GM21619 (cell line): ENCODE measurements around the gene TMEM134.
"Not testable (repeated sequence)": the region's sequence is repeated elsewhere in the genome, so short reads cannot be mapped to it uniquely, and the experiment has no call there.

Experiments
- ATAC-seq: cut with Tn5 transposase; IDR thresholded peaks from one replicate; pipeline ENCODE4 v1.9.1; 2021; ENCODE audit not compliant: unreplicated experiment

The TMEM134 gene

DNA sequence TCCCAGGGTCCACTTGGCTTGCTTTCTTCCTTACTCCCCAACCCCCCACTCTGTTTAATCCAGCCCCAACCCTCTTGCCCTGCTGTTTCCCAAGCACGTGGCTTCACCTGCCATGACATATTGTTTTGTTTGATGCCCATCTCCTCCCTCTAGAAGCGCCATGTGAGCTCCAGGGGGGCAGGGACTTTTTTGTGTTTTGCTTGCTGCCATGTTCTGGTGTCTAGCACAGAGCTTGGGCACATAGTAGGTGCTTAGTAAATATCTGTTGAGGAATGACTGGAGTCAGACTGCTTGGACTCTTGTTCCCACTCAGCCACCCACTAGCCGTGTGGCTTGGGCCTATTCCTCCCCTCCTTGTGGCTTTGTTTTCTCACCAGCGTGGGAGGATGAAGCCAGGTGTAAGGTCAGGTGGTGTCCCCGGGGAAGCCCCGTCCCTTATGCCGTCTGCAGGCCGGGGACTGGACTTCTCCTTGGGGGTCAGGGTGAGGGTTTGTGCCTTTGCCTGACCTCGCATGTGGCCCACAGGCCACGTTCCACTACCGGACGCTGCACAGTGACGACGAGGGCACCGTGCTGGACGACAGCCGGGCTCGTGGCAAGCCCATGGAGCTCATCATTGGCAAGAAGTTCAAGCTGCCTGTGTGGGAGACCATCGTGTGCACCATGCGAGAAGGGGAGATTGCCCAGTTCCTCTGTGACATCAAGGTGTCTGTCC, 17.6 kb upstream of the TMEM134 start:
- peak; percentile 36 for ATAC-seq

DNA sequence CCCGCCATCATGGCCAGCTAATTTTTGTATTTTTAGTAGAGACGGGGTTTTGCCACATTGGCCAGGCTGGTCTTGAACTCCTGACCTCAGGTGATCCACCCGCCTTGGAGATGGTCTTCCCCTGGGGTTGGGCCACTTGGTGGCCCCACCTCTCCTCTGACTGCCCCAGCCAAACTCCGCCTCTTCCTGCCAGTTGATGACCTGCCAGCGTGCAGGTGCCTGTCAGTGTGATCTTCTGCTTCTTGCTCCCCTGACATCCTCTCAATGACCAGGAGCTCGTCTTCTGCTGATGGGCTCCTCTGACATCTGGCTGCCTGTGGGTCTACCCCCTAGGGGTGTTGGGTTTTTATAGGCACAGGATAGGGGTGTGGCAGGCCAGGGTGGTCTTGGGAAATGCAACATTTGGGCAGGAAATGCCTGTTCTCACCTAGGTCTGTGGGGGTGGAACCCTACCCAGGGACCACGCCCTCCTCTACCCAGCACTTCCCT, 16.9 kb upstream of the TMEM134 start:
- ATAC-seq, result not testable (repeated sequence)

DNA sequence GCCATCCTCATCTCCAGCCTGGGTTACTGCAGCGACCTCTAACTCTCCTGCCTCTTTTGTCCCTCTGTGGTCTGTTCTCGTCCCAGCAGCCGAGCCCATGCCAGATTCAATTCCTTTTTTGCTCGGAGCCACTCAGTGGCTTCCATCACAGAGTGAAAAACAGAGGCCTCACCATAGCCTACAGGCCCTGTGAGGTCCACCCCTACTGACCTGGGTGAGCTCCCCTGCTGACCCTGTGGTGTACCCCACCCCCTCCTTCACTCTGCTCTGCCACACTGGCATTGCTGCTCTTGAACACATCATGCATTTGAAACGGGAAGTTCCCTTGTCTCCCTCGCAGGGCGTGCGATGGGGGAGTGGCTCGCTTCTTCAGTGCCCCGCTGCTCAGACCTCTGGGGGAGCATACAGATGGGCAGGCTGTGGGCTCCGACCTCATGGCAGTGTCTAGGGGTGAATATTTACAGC, 15.8 kb upstream of the TMEM134 start:
- ATAC-seq, result no peak

DNA sequence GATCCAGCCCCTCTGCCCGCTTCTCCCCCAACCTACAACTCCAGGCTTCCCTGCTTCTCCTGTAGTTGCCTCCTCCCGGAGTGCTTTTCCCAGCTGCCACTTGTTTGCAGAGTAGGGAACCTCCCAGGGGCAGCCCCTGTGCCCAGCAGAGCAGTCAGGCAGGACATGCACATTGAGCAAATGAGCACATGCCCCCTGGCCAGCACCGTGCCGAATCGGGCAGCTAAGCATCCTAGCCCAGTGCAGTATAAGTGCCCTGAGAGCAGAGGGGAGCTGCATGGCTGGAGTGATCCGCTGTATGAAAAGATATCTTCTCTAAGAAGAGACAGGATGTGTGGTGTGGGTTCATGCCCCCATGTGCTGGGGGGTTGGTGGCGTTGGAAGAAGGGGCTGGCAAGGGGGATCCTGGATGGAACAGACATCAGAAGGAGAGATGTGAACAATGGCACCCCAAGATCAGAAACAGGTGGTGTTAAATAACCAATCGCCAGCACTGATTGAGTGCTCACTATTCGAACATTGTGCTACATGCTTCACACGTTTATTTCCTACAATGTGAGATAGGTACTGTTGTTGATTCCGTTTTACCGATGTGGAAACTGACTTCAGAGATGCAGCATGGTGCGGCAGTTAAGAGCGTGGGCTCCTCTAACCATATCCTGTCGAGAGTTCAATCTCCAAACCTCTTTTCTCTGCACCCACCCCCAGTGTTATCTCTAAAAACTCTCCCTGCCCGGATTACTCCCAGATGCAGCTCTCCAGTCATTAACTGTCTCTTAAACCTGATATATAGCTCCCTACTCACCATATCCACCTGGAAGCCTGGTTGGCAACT, 15.0 kb upstream of the TMEM134 start:
- ATAC-seq, result no peak

DNA sequence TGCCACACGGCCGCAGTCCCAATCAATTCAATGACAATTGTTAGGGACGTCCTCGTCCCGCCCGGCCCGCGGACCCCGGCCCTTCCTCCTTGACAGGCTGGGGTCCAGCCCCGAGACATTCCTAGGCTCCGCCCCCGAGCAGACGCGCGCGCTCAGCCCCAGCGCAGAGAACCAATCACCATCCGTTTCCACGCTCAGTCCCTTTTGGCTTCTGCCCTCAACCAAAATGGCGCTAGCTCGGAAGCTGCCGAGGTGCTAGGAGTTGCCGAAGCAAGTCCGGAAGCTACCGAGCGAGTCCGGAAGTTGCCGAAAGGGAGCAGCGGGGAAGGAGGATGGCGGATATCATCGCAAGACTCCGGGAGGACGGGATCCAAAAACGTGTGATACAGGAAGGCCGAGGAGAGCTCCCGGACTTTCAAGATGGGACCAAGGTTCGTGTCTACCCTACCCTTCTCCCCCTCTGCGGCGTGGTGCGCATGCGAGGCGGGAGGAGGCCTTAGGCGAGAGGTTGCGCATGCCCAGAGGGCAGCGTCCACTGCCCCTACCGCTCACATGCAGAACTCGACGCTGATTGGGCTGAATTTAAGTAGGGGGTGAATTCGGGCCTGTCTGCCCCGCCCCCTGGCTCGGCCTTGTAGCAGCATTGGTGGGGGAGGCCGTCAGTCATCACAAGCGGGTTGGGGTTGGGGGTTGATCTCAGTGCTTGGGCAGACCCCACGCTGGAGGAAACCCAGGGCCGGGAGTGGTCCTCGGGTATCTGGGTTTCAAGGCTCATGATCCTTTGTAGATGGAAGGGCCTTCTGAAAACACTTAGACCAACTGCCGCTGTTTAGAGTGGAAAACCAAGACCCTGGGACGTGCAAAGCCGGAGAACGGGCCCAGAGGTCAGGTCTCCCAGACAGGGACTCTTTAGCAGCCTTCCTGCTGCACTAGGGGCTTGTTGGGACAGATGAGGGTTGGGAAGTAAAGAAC, 14.1 kb upstream of the TMEM134 start, which contains the start of gene AIP:
AIP (plus strand) TSS at position 200 of the 972 bp plus-strand sequence; CDS start at position 333, 133 bp downstream.
- ATAC-seq, result peak; percentile 44

DNA sequence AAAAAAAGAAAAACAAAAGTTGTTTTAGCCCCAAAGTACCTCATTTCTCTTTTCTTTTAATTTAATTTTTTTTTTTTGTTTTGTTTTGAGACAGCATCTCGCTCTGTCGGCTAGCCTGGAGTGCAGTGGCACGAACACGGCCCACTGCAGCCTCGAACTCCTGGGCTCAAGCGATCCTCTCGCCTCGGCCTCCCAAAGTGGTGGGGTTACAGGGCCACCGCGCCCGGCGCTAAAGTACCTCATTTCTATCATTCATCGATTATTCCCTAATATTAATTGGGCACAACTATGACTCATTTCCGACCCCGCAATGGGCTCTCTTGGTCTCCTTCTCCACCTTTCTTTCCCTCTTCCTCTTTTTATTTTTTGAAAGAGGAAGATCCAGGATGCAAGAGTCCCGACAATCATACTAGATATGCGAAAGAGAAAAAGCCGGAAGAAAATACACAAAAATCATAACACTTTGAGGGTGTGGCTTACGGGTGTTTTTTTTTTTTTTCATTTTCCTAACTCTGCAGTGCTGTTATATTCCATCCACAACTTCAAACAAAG, 13.3 kb upstream of the TMEM134 start:
- ATAC-seq, result peak; percentile 1

DNA sequence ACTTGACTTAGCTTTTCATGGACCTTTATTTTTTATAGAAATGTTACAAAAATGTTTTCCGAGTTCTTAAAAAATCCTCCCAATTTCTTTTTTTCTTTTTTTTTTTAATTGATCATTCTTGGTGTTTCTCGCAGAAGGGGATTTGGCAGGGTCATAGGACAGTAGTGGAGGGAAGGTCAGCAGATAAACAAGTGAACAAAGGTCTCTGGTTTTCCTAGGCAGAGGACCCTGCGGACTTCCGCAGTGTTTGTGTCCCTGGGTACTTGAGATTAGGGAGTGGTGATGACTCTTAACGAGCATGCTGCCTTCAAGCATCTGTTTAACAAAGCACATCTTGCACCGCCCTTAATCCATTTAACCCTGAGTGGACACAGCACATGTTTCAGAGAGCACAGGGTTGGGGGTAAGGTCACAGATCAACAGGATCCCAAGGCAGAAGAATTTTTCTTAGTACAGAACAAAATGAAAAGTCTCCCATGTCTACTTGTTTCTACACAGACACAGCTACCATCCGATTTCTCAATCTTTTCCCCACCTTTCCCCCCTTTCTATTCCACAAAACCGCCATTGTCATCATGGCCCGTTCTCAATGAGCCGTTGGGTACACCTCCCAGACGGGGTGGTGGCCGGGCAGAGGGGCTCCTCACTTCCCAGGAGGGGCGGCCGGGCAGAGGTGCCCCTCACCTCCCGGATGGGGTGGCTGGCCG, 8.4 kb upstream of the TMEM134 start:
- not testable (repeated sequence) for ATAC-seq

DNA sequence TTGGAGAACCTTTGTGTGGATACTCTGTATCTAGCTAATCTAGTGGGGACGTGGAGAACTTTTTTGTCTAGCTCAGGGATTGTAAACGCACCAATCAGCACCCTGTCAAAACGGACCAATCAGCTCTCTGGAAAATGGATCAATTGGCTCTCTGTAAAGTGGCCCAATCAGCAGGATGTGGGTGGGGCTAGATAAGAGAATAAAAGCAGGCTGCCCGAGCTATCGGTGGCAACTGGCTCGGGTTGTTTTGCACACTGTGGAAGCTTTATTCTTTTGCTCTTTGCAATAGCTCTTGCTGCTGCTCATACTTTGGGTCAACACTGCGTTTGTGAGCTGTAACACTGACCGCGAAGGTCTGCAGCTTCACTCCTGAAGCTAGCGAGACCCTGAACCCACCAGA, 7.6 kb upstream of the TMEM134 start:
- not testable (repeated sequence) for ATAC-seq

DNA sequence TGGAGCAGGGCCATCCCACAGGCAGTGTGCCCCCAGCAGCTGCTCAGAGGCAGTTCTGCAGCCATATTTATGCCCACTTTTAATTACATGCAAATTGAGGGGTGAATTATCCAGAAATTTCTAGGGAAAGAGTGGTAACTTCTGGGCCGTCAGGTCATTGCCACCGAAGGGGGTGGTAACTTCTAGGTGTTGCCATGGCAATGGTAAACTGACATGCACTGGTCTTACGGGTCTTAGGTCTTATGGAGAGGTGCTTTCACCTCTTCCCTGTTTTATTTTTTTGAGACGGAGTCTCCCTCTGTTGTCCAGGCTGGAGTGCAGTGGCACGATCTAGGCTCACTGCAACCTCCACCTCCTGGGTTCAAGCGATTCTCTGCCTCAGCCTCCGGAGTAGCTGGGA, 3.8 kb upstream of the TMEM134 start:
- ATAC-seq, result no peak

DNA sequence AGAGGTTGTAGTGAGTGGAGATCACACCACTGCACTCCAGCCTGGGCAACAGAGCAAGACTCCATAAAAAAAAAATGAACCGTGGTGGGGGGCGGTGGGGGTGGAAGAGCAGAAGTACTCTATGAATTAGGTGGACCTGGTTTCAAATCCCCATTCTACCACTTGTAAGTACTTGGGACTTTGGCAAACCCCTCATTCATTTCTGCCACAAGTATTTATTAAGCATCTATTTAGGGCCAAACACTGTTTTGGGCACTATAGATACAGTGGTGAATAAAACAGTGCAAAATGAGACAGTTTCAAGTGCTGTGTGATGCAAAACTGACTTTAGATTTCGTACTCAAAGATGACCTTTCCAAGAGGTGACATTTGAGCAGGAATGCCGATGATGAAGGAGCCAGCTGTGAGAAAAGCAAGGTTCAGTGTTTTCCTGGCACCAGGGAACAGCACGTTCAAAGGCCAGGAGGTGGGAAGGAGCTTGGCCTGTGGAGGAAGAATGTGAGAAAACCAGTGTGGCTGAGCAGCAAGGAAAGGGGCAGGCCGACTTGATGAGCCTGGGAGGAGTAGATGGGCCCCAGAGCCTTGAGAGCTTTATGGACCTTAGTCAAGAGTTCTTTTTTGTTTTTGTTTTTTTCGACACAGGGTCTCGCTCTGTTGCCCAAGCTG, 1.4 kb upstream of the TMEM134 start:
- no peak for ATAC-seq

DNA sequence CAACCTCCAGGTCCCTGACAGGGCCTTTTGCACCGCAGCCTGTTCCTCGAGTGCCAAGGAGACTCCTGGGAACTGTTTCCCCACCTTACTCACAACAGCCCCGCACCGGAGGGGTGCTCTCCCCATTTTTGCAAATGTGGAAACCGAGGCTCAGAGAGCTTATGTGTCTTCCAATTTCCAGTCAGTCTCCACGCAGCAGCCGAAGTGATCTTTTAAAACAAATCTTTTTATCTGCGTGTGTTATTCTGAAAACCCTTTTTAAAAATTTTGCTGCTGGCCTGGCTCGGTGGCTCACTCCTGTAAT, 409 bp upstream of the TMEM134 start:
- no peak for ATAC-seq

DNA sequence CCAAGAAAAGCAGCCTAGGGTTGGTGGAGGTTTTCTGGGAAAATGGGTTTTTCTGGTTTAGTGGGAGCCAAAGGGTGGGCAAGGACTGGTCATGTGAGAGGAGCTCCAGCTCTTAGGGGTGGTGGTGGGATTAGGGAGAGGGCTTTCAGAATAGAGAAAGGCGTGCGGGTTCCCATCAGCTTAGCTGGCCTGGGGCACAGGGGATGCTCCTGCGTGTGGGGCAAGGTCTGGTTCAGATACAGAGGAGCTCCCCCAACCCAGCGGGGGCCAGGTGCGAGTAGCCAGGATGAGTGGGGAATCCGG, 644 bp downstream of the TMEM134 start:
- no peak for ATAC-seq

DNA sequence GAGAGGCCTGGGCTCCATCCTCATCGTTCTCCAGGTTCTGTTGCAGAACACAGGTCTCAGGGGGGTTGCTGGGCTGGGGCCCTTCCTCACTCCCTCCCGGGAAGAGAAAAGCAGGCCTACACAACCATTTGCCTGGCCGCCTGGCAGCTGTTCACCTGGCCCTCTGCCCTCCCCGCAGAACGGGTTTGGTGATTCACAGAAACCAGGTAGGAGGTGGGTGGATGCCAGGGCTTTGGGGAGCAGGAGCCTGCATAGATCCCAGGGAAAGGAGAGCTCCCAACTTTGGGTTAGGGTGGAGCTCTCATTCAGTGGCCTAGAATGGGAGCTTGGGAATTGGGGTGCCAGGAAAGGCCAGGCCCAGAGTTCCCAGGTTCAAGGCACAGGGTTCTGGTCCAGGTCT, 995 bp downstream of the TMEM134 start:
- no peak for ATAC-seq

DNA sequence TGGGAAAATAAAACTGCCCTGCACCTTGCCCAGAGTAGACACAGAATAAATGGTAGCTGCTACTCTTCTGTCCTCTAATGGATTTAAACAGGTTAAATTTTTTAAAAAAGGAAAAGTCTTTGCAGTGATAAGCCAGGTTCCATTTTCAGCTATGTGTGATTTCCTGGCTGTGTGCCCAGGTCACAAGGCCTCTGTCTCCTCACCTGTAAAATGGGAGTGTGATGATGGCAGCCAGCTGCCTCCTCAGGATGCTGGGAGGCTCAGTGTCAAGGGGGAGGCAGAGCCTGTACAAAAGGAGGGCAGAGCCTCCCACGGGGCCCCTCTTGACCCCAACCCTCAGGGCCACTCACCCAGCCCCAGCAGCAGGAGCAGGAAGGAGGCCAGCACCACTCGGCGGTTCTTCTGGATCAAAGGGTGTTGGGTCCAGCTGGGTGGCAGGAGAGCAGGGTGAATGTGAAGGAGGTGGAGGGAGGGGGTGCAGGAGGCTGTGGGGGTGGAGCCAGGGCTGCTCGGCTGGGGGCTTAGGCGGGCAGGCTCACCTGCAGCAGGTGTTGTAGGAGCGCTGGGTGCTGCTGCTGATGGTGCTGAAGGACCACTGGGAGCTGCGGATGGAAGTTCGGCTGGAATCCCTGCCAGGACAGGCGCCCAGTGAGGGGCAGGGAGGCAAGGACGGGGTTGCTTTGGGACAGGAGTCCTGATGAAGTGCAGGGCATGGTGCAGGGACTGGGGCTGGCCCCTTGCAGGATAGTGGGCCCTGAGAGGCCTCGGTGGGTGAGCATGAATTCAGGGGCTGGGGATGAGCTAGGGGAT, 1.9 kb downstream of the TMEM134 start:
- no peak for ATAC-seq

DNA sequence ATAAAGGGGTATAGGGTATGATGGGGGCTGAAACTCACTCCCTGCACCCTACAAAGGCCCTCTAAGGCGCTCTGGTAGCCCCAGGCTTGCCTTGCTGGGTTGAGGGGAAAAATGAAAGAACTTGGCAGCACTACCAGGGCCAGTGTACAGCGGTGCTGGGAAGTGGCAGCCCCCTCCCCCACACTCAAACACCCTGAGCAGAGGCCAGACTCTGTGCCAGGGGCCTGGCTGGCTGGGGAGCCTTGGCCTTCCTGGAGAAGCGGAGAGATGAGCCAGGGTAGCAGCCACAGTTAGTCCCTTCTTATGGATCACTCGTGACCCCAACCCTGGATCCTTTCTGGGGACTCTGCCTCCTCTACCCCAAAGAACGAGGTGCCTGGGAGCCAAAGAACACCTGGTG, 2.7 kb downstream of the TMEM134 start:
- ATAC-seq, result no peak

DNA sequence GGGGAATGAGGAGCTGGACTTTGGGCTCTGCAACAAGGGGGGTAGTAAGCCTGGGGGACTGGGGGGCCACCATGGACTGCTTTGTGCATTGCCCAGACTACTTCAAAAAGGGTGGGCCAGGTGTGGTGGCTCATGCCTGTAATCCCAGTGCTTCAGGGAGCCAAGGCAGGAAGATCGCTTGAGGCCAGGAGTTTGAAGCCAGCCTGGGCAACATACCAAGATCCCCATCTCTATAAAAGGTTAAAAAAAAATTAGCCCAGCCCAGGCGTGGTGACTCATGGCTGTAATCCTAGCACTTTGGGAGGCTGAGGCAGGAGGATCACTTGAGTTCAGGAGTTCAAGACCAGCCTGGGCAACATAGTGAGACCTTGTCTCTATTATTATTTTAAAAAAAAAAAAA, 3.5 kb downstream of the TMEM134 start:
- ATAC-seq, result not testable (repeated sequence)

DNA sequence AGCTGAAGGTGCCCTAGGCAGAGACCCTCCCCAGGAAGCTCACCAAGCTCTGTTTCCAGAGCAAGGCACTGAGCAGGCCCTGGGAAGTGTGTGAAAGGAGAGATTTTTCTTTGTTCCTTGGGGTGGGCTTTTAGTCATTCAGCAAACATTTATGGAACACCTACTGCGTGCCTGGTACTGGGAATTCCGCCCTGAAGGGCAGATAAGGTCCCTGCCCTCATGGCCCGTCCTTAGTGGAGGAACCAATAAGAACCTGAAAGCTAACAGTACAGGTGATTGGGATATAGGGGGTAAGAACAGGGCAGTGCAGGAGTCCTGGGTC, 3.9 kb downstream of the TMEM134 start:
- ATAC-seq, result no peak

DNA sequence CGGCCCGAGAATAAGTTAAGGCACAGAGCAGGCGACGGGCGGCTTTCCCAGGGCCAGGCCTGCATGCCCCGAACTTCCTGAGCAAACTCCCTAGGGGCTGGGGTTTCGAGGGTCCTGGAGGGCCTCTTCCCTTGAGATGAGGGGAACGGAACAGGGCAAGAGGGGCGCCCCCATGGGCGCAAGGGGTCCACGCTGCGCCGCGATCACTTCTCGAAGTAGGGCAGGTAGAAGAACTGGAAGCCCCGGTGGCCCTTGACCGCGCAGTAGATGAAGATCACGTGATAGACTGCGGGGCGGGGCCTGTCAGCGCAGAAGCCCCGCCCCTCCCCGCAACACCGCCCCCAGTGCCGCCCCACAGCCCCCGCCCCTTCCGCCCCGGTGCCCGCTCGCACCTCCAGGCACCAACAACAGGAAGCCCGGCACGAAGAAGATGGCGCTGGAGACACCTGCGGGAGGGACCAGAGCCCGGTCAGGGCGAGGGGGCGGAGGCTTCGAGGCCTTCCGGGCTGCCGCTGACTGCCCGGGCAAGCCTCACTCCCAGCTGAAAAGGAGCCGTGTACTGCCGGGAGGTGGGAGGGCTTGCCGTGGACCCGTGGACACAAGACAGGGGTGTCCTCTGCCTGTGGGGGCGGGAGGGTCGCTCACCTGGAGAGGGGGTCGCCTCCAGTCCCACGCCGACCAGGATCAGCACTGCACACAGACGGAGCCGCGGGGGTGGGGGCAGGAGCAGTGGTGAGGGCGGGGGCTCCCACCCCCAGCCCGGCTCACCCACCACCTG, 4.5 kb downstream of the TMEM134 start:
- peak; percentile 46 for ATAC-seq
